NCI-H2171 treated with DMSO at 0.1 percent for 48 hours (cell line): Measurements from ENCODE around the gene STK26.
"Not testable (repeated sequence)": the region's sequence is repeated elsewhere in the genome, so short reads cannot be mapped to it uniquely, and the experiment has no call there.

Source experiments
- DNase-seq: peaks from one replicate; lab custom pipeline; 2025; lab: John Stamatoyannopoulos, UW

Gene STK26

GRCh38 chrX:132094164-132094563 is 71.1 kb downstream of the STK26 start:
- DNase-seq: no peak

- DNase-seq: not testable (repeated sequence)
Observed at GRCh38 chrX:132098704-132099103, 75.6 kb downstream of the STK26 start.

- DNase-seq: no peak
Observed at GRCh38 chrX:132101206-132101605, 78.1 kb downstream of the STK26 start.

GRCh38 chrX:132101799-132102198 is 78.7 kb downstream of the STK26 start:
- DNase-seq: no peak

- no peak for DNase-seq
Observed at GRCh38 chrX:132107291-132107690, 84.2 kb downstream of the STK26 start.

- DNase-seq: peak; percentile 8
Observed at GRCh38 chrX:132114607-132115006, 91.5 kb downstream of the STK26 start.

- no peak for DNase-seq
Observed at GRCh38 chrX:132115792-132116191, 92.7 kb downstream of the STK26 start.

- peak; percentile 11 for DNase-seq
Observed at GRCh38 chrX:132118358-132118757, 95.3 kb downstream of the STK26 start.

GRCh38 chrX:132119283-132119682 is 96.2 kb downstream of the STK26 start:
- no peak for DNase-seq

GRCh38 chrX:132119821-132120515 is 96.9 kb downstream of the STK26 start:
- DNase-seq: no peak

- DNase-seq: no peak
Observed at GRCh38 chrX:132120913-132121312, 97.8 kb downstream of the STK26 start.
